ENCODE data around the gene CTNND2. TPM values are rescaled to one million over a fixed set of nuclear protein-coding genes. Genes with fewer than 3 reads are reported as not detected.

Gene CTNND2
- total RNA-seq, 4 donors from 2014 or later = 0.18 to 14.9 (median 0.47) TPM; not detected in 1

GRCh38 chr5:11467588-11467987 is 436.7 kb downstream of the CTNND2 start:
- TF ChIP-seq POLR2A (IDR thresholded peaks at IDR 0.05) = no peak
- TF ChIP-seq, protein P1, sequence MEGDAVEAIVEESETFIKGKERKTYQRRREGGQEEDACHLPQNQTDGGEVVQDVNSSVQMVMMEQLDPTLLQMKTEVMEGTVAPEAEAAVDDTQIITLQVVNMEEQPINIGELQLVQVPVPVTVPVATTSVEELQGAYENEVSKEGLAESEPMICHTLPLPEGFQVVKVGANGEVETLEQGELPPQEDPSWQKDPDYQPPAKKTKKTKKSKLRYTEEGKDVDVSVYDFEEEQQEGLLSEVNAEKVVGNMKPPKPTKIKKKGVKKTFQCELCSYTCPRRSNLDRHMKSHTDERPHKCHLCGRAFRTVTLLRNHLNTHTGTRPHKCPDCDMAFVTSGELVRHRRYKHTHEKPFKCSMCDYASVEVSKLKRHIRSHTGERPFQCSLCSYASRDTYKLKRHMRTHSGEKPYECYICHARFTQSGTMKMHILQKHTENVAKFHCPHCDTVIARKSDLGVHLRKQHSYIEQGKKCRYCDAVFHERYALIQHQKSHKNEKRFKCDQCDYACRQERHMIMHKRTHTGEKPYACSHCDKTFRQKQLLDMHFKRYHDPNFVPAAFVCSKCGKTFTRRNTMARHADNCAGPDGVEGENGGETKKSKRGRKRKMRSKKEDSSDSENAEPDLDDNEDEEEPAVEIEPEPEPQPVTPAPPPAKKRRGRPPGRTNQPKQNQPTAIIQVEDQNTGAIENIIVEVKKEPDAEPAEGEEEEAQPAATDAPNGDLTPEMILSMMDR (IDR thresholded peaks at IDR 0.05) = no peak
- no peaks in the 10 kb centered on the region for H3K27me3 ChIP-seq

DNA sequence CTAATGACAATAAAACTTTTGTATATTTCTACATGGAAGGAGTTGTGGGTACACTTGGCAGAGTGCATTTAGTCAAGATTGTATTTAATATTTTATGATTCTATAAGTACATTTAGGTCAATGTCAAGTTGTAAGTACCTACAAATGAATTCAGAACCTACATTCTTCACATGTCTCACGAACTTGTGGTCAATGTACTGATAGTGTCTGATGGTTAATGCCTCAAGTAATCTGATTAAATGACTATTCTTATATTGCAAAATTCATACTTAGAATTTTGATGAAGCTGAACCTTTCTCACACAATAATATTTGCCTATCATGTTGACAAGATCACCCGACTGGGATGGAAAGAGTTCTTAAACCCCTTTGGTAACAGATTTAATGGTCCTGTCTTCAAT is 444.5 kb downstream of the CTNND2 start:
- TF ChIP-seq, protein P1 (IDR thresholded peaks at IDR 0.05) = no peak
- no peak for TF ChIP-seq POLR2A (IDR thresholded peaks at IDR 0.05)
- no peak for DNase-seq
- Histone ChIP-seq H3K9me3 (no peaks in the 10 kb centered on the region), H3K4me1 (no peaks in the 10 kb centered on the region), H3K36me3 (no peaks in the 10 kb centered on the region), H3K27ac (no peak overlapping the region), H3K27me3 (no peaks in the 10 kb centered on the region), H3K4me3 (no peak overlapping the region)

More at GRCh38 chr5:11467588-11467987, 436.7 kb downstream of the CTNND2 start:
- Histone ChIP-seq H3K9me3 (no peaks in the 10 kb centered on the region), H3K4me3 (no peak overlapping the region), H3K4me1 (no peaks in the 10 kb centered on the region), H3K27ac (no peak overlapping the region), H3K36me3 (no peaks in the 10 kb centered on the region)
- DNase-seq = no peak

GRCh38 chr5:11455505-11455904 is 448.7 kb downstream of the CTNND2 start:
- H3K4me1 ChIP-seq = no peaks in the 10 kb centered on the region
- no peaks in the 10 kb centered on the region for H3K9me3 ChIP-seq
- H3K27ac ChIP-seq = no peak overlapping the region
- TF ChIP-seq POLR2A (IDR thresholded peaks at IDR 0.05) = no peak
- TF ChIP-seq, protein P1 (IDR thresholded peaks at IDR 0.05) = no peak
- no peak overlapping the region for H3K4me3 ChIP-seq
- H3K36me3 ChIP-seq = no peaks in the 10 kb centered on the region
- H3K27me3 ChIP-seq = no peaks in the 10 kb centered on the region
- no peak for DNase-seq

DNA sequence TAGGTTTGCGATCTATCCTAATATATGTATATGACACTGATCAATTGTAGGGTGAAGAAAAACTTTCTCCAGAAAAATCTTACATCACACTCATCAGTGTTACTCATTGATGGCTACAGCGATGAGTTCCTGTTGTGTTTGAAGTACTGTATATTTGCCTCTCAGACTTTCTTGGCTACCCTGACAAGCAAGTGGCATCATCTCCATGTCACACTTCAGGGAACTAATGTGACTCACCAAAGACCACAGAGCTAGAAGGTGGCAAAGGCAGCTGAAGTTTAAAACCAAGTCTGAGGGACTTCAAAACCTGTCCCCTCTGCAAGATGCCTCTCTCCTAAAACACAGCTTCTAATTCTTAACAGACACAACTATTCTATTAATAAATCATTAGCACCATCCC is 451.4 kb downstream of the CTNND2 start:
- Histone ChIP-seq H3K27me3 (no peaks in the 10 kb centered on the region), H3K4me1 (no peaks in the 10 kb centered on the region), H3K4me3 (no peak overlapping the region), H3K27ac (no peak overlapping the region), H3K9me3 (no peaks in the 10 kb centered on the region), H3K36me3 (no peaks in the 10 kb centered on the region)
- TF ChIP-seq POLR2A (IDR thresholded peaks at IDR 0.05) = no peak
- TF ChIP-seq, protein P1 (IDR thresholded peaks at IDR 0.05) = no peak
- DNase-seq = no peak

- Histone ChIP-seq H3K36me3 (no peaks in the 10 kb centered on the region), H3K27me3 (no peaks in the 10 kb centered on the region), H3K27ac (no peak overlapping the region), H3K9me3 (no peaks in the 10 kb centered on the region), H3K4me1 (no peaks in the 10 kb centered on the region), H3K4me3 (no peak overlapping the region)
- no peak for DNase-seq
- TF ChIP-seq, protein P1 (IDR thresholded peaks at IDR 0.05) = no peak
- TF ChIP-seq POLR2A (IDR thresholded peaks at IDR 0.05) = no peak
Observed at GRCh38 chr5:11449966-11450365, 454.3 kb downstream of the CTNND2 start.

DNA sequence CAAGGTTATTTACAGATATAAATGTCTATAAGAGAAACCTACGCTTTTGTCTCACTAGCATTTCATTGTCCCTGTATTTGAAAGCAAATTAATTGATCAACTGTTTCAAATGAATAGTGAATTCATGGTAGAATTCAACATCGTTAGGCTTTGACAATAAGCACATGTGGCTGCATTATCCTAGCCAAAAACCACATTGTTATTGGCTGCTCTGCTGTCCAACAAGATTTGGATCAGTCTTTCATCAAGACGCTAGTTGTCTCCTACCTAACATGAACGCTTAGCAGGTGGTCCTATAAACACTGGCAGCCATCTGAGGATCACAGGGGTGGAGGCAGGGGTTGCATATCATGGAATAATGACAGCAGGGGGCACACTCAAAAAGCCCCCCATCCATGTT is 455.0 kb downstream of the CTNND2 start:
- TF ChIP-seq, protein P1 (IDR thresholded peaks at IDR 0.05) = no peak
- no peak for TF ChIP-seq POLR2A (IDR thresholded peaks at IDR 0.05)
- DNase-seq = no peak
- H3K9me3 ChIP-seq = peaks cover 0 to 2% (median 0%) of the 10 kb centered on the region in 4 donors

More for the DNA sequence above, 455.0 kb downstream of the CTNND2 start:
- H3K27me3 ChIP-seq = no peaks in the 10 kb centered on the region
- H3K4me1 ChIP-seq = no peaks in the 10 kb centered on the region
- no peaks in the 10 kb centered on the region for H3K36me3 ChIP-seq
- no peak overlapping the region for H3K27ac ChIP-seq
- H3K4me3 ChIP-seq = no peak overlapping the region

Measured in Peyer's patch (tissue), 4 donors.